Subcutaneous abdominal adipose tissue (tissue), 5 donors: ENCODE data around the gene ETDB.
"Not testable (repeated sequence)": the region's sequence is repeated elsewhere in the genome, so short reads cannot be mapped to it uniquely, and the experiment has no call there.

ENCODE experiments used
- H3K27ac ChIP-seq: one replicate; pipeline ENCODE4 v1.7.0; 2013; ENCODE audit warnings: low read depth, mild to moderate bottlenecking, inconsistent platforms, low read length, moderate library complexity
- H3K27me3 ChIP-seq, 5 donors: one replicate each; pipeline ENCODE4 v1.7.0; 2013; ENCODE audit warnings: low read length in 5 of 5, inconsistent platforms in 1 of 5; ENCODE audit not compliant: control insufficient read depth in 5 of 5, insufficient read depth in 4 of 5
- H3K36me3 ChIP-seq, 5 donors: one replicate each; pipeline ENCODE4 v1.7.0; 2013; ENCODE audit warnings: low read length in 5 of 5; ENCODE audit not compliant: control insufficient read depth in 5 of 5, insufficient read depth in 5 of 5
- H3K4me1 ChIP-seq, 5 donors: one replicate each; pipeline ENCODE4 v1.7.0; 2013; ENCODE audit warnings: low read length in 5 of 5, mild to moderate bottlenecking in 3 of 5, moderate library complexity in 1 of 5; ENCODE audit not compliant: control insufficient read depth in 5 of 5, insufficient read depth in 5 of 5
- H3K4me3 ChIP-seq, 5 donors: one replicate each; pipeline ENCODE4 v1.7.0; 2013; ENCODE audit warnings: low read length in 5 of 5, low read depth in 1 of 5
- H3K9ac ChIP-seq, 5 donors: one replicate each; pipeline ENCODE4 v1.7.0; 2013; ENCODE audit warnings: low read length in 5 of 5, mild to moderate bottlenecking in 4 of 5, moderate library complexity in 3 of 5
- H3K9me3 ChIP-seq, 5 donors: one replicate each; pipeline ENCODE4 v1.7.0; 2013; ENCODE audit warnings: low read length in 5 of 5; ENCODE audit not compliant: control insufficient read depth in 5 of 5
- donor health status: healthy.
- donor health status: healthy.
- donor health status: healthy.
- donor health status: healthy.
- donor health status: healthy.

Gene ETDB

GRCh38 chrX:135120056-135120576, at the start of gene ETDB:
Gene ETDB (minus strand): TSS chrX:135120526. CDS start chrX:135119261, 1,265 bp downstream.
- H3K27ac ChIP-seq, H3K27me3 ChIP-seq, H3K4me3 ChIP-seq, H3K36me3 ChIP-seq, H3K4me1 ChIP-seq, H3K9ac ChIP-seq, H3K9me3 ChIP-seq: not testable (repeated sequence)

GRCh38 chrX:135169534-135169933, 49.2 kb upstream of the ETDB start:
- not testable (repeated sequence) for H3K4me1 ChIP-seq, H3K27me3 ChIP-seq, H3K36me3 ChIP-seq, H3K9me3 ChIP-seq, H3K9ac ChIP-seq, H3K4me3 ChIP-seq, H3K27ac ChIP-seq

- Histone ChIP-seq H3K9ac (no peak overlapping the region), H3K27ac (no peak overlapping the region), H3K9me3 (peaks cover 0 to 6% (median 0%) of the 10 kb centered on the region in 5 donors), H3K4me3 (no peak overlapping the region), H3K36me3 (no peaks in the 10 kb centered on the region), H3K4me1 (no peaks in the 10 kb centered on the region), H3K27me3 (peaks cover 0 to 8% (median 0%) of the 10 kb centered on the region in 5 donors)
These were observed 48.2 kb upstream of the ETDB start for GRCh38 chrX:135168486-135168885.

- H3K4me1 ChIP-seq: not testable (repeated sequence)
These were observed 34.4 kb upstream of the ETDB start for GRCh38 chrX:135154688-135155087.

GRCh38 chrX:135126145-135126544, 5.8 kb upstream of the ETDB start:
- not testable (repeated sequence) for H3K9ac ChIP-seq, H3K4me3 ChIP-seq, H3K9me3 ChIP-seq, H3K4me1 ChIP-seq, H3K27me3 ChIP-seq, H3K27ac ChIP-seq, H3K36me3 ChIP-seq

More at GRCh38 chrX:135154688-135155087, 34.4 kb upstream of the ETDB start:
- not testable (repeated sequence) for H3K4me3 ChIP-seq, H3K9me3 ChIP-seq, H3K27me3 ChIP-seq, H3K36me3 ChIP-seq, H3K9ac ChIP-seq, H3K27ac ChIP-seq

GRCh38 chrX:135116064-135116463, 4.3 kb downstream of the ETDB start:
- H3K9me3 ChIP-seq, H3K4me3 ChIP-seq, H3K27ac ChIP-seq, H3K4me1 ChIP-seq, H3K36me3 ChIP-seq, H3K9ac ChIP-seq: not testable (repeated sequence)
- H3K27me3 ChIP-seq: peaks cover 0 to 13% (median 9%) of the 10 kb centered on the region in 5 donors

GRCh38 chrX:135114392-135114791, 5.9 kb downstream of the ETDB start:
- Histone ChIP-seq H3K36me3 (no peaks in the 10 kb centered on the region), H3K4me3 (no peak overlapping the region), H3K9me3 (no peaks in the 10 kb centered on the region), H3K9ac (no peak overlapping the region), H3K27me3 (peaks cover 3 to 13% (median 9%) of the 10 kb centered on the region in 5 donors), H3K4me1 (no peaks in the 10 kb centered on the region), H3K27ac (no peak overlapping the region)

- Histone ChIP-seq H3K9ac (no peak overlapping the region), H3K27ac (no peak overlapping the region), H3K27me3 (peaks cover 3 to 13% (median 9%) of the 10 kb centered on the region in 5 donors), H3K9me3 (peaks cover 0 to 3% (median 0%) of the 10 kb centered on the region in 5 donors), H3K4me3 (no peak overlapping the region), H3K4me1 (no peaks in the 10 kb centered on the region), H3K36me3 (no peaks in the 10 kb centered on the region)
These were observed 7.6 kb downstream of the ETDB start for GRCh38 chrX:135112743-135113142.

GRCh38 chrX:135112096-135112729, 8.1 kb downstream of the ETDB start:
- Histone ChIP-seq H3K27ac (no peak overlapping the region), H3K27me3 (peaks cover 3 to 13% (median 9%) of the 10 kb centered on the region in 5 donors), H3K9ac (no peak overlapping the region), H3K9me3 (peaks cover 0 to 3% (median 0%) of the 10 kb centered on the region in 5 donors), H3K4me3 (no peak overlapping the region), H3K4me1 (no peaks in the 10 kb centered on the region), H3K36me3 (no peaks in the 10 kb centered on the region)

GRCh38 chrX:135109554-135109953, 10.8 kb downstream of the ETDB start:
- no peak overlapping the region for H3K4me3 ChIP-seq
- H3K4me1 ChIP-seq: no peaks in the 10 kb centered on the region
- peaks cover 3 to 17% (median 9%) of the 10 kb centered on the region in 5 donors for H3K27me3 ChIP-seq
- H3K9me3 ChIP-seq: peaks cover 0 to 7% (median 0%) of the 10 kb centered on the region in 5 donors
- no peak overlapping the region for H3K27ac ChIP-seq
- no peak overlapping the region for H3K9ac ChIP-seq
- H3K36me3 ChIP-seq: no peaks in the 10 kb centered on the region
